K562 (cell line): ENCODE results near the gene PRPF8. TPM values are rescaled to one million over a fixed set of nuclear protein-coding genes. Genes with fewer than 3 reads are reported as not detected.

Experiments used
- CC2D1A ChIP-seq: fragments of 450-650 bp; IDR thresholded peaks from 2 replicates; pipeline ENCODE4 v1.6.1; 2017; ENCODE audit warnings: mild to moderate bottlenecking
- EGR1 ChIP-seq: fragments of 450-650 bp; conservative IDR thresholded peaks from 2 replicates; pipeline ENCODE4 v1.6.1; 2017; ENCODE audit warnings: mild to moderate bottlenecking
- MAZ ChIP-seq, 2 experiments: fragments of 450-650 bp in 1 of 2; sonication (generic) in 1 of 2; formaldehyde crosslinking; IDR thresholded peaks in 1 of 2; conservative IDR thresholded peaks in 1 of 2; 2 replicates each; pipeline versions ENCODE4 v1.4.0 to v1.5.0; 2020; ENCODE audit warnings: mild to moderate bottlenecking in 1 of 2, missing genetic modification reagents in 1 of 2
- SMARCA5 ChIP-seq: fragments of 450-650 bp; IDR thresholded peaks from 2 replicates; pipeline ENCODE4 v1.6.1; 2016
- polyA plus RNA-seq, 8 experiments: library from polyadenylated mRNA; depleted of rRNA in 4 of 8; stranded (reverse) in 5 of 8; unstranded in 3 of 8; fragments of >200 nt; fragmentation: Nextera tagmentation in 2 of 8; fragmentation: Illumina TruSeq in 1 of 8; extraction: Ambion mirVana in 2 of 8; extraction: Trizol in 1 of 8; gene quantifications; 2 replicates each; pipeline versions ENCODE4 v1.2.1 to v1.2.3, GENCODE V29; 2011 to 2014; ENCODE audit warnings: inconsistent platforms in 1 of 8, missing spikeins in 1 of 8
- total RNA-seq, 7 experiments: library from RNA; depleted of rRNA in 6 of 7; stranded (reverse); fragments of >200 nt in 6 of 7; fragmentation: Illumina TruSeq in 2 of 7; extraction: Trizol in 2 of 7; gene quantifications; 2 replicates each; pipeline versions ENCODE4 v1.2.1 to v1.2.3, GENCODE V29; 2011 to 2021; ENCODE audit warnings: low replicate concordance in 1 of 7
- TF ChIP-seq, protein P1 (sequence below), 2 experiments: fragments of 450-650 bp in 1 of 2; IDR thresholded peaks; 2 replicates each; pipeline ENCODE4 v1.6.1; 2011 to 2017; ENCODE audit warnings: low read depth in 2 of 2, antibody characterized with exemption in 1 of 2, borderline replicate concordance in 1 of 2, low read length in 1 of 2, mild to moderate bottlenecking in 1 of 2, mixed read lengths in 1 of 2; ENCODE audit not compliant: control insufficient read depth in 1 of 2
- TF ChIP-seq, protein P2 (sequence below): fragments of 250-450 bp; sonication (Bioruptor Pico); IDR thresholded peaks from 2 replicates; pipeline ENCODE4 v1.5.1; 2021; ENCODE audit warnings: mild to moderate bottlenecking

Gene PRPF8
- total and polyA plus RNA-seq, 9 of the 15 experiments (the other 6 are each of a cell fraction or from before 2014, with no cell fraction given), result 64.3 to 294 (median 85.9) TPM

DNA sequence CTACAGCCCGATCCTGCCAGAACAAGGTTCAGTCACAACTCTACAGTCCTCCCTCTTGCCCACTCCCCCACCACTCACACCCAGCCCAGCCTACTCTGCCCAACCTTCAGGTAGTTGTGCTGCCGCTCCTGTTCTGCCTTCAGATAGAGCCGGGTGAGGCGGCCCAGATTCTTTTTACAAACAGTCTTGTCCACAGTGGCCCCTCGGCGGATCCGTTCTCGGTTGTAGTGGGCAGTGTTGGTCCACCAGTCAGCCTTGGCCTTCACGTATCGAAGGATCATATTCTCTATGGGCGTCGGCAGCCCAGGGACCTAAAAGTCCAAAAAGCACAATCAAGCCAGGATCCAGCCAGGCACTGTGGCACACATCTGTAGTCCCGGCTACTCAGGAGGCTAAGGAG is 8.3 kb downstream of the PRPF8 start (continued):
- TF ChIP-seq, protein P1, sequence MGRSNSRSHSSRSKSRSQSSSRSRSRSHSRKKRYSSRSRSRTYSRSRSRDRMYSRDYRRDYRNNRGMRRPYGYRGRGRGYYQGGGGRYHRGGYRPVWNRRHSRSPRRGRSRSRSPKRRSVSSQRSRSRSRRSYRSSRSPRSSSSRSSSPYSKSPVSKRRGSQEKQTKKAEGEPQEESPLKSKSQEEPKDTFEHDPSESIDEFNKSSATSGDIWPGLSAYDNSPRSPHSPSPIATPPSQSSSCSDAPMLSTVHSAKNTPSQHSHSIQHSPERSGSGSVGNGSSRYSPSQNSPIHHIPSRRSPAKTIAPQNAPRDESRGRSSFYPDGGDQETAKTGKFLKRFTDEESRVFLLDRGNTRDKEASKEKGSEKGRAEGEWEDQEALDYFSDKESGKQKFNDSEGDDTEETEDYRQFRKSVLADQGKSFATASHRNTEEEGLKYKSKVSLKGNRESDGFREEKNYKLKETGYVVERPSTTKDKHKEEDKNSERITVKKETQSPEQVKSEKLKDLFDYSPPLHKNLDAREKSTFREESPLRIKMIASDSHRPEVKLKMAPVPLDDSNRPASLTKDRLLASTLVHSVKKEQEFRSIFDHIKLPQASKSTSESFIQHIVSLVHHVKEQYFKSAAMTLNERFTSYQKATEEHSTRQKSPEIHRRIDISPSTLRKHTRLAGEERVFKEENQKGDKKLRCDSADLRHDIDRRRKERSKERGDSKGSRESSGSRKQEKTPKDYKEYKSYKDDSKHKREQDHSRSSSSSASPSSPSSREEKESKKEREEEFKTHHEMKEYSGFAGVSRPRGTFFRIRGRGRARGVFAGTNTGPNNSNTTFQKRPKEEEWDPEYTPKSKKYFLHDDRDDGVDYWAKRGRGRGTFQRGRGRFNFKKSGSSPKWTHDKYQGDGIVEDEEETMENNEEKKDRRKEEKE (IDR thresholded peaks at IDR 0.05; ENCODE audit: borderline replicate concordance in 1 of 2, control insufficient read depth in 1 of 2, low read depth in 2 of 2, low read length in 1 of 2), result no peak
- TF ChIP-seq EGR1 (no peak), CC2D1A (no peak), SMARCA5 (no peak), MAZ (CRISPR knock-in tag; conservative IDR thresholded peaks at IDR 0.05 in 1 of 2, IDR thresholded peaks at IDR 0.05 in 1 of 2) (no peak)
- TF ChIP-seq, protein P2, sequence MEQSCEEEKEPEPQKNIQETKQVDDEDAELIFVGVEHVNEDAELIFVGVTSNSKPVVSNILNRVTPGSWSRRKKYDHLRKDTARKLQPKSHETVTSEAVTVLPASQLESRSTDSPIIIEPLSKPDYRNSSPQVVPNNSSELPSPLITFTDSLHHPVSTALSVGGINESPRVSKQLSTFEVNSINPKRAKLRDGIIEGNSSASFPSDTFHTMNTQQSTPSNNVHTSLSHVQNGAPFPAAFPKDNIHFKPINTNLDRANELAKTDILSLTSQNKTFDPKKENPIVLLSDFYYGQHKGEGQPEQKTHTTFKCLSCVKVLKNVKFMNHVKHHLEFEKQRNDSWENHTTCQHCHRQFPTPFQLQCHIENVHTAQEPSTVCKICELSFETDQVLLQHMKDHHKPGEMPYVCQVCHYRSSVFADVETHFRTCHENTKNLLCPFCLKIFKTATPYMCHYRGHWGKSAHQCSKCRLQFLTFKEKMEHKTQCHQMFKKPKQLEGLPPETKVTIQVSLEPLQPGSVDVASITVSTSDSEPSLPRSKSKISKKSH (CRISPR knock-in tag), result no peak
